CD14-positive monocyte (primary cell): ENCODE data around the gene LBHD2. TPM values are rescaled to one million over a fixed set of nuclear protein-coding genes. Genes with fewer than 3 reads are reported as not detected.
"Not testable (repeated sequence)": the region's sequence is repeated elsewhere in the genome, so short reads cannot be mapped to it uniquely, and the experiment has no call there.

Source experiments
- DNase-seq, 3 donors: peaks; one replicate each; pipeline ENCODE4 v3.0.0-alpha.2; 2011 to 2022
- H2AFZ ChIP-seq: 2 replicates; pipeline ENCODE4 v1.6.0; 2012; ENCODE audit warnings: mild to moderate bottlenecking, low read depth, low read length, inconsistent platforms; ENCODE audit not compliant: insufficient read depth, poor library complexity, severe bottlenecking
- H3K27ac ChIP-seq, 2 donors: 1 replicate in 1 of 2; 2 replicates in 1 of 2; pipeline ENCODE4 v1.5.1; 2012 to 2013; ENCODE audit warnings: low read length in 2 of 2, control low read depth in 1 of 2, inconsistent platforms in 1 of 2, low read depth in 1 of 2, mild to moderate bottlenecking in 1 of 2
- H3K27me3 ChIP-seq, 2 donors: one replicate each; pipeline versions ENCODE4 v1.6.0 to v1.6.1; 2011 to 2013; ENCODE audit warnings: low read length in 2 of 2; ENCODE audit not compliant: control insufficient read depth in 2 of 2, insufficient read depth in 2 of 2
- H3K36me3 ChIP-seq, 2 donors: replicated peaks in 1 of 2; 1 replicate in 1 of 2; 2 replicates in 1 of 2; pipeline versions ENCODE4 v1.5.1 to v1.6.1; 2012 to 2013; ENCODE audit warnings: low read length in 2 of 2, control low read depth in 1 of 2, inconsistent platforms in 1 of 2, mild to moderate bottlenecking in 1 of 2; ENCODE audit not compliant: insufficient read depth in 2 of 2, control insufficient read depth in 1 of 2
- H3K4me1 ChIP-seq, 2 donors: 1 replicate in 1 of 2; 2 replicates in 1 of 2; pipeline versions ENCODE4 v1.5.1 to v1.6.1; 2012 to 2013; ENCODE audit warnings: low read length in 2 of 2, control low read depth in 1 of 2, inconsistent platforms in 1 of 2, mild to moderate bottlenecking in 1 of 2, moderate library complexity in 1 of 2; ENCODE audit not compliant: insufficient read depth in 2 of 2, control insufficient read depth in 1 of 2
- H3K4me2 ChIP-seq: replicated peaks from 2 replicates; pipeline ENCODE3; 2012; ENCODE audit warnings: low read length, moderate library complexity, mild to moderate bottlenecking; ENCODE audit not compliant: poor library complexity, severe bottlenecking; ENCODE audit errors: extremely low read depth
- H3K4me3 ChIP-seq, 3 experiments: fragments of 200-600 bp in 1 of 3; sonication (generic) in 1 of 3; replicated peaks in 1 of 3; 1 replicate in 2 of 3; 2 replicates in 1 of 3; pipeline ENCODE4 v1.5.1; 2011 to 2013; ENCODE audit warnings: low read length in 3 of 3, mild to moderate bottlenecking in 3 of 3, control low read depth in 2 of 3, low read depth in 2 of 3, inconsistent platforms in 1 of 3, moderate library complexity in 1 of 3
- H3K79me2 ChIP-seq: 2 replicates; pipeline ENCODE4 v1.6.0; 2012; ENCODE audit warnings: mild to moderate bottlenecking, control low read depth, inconsistent platforms, low read length, moderate library complexity; ENCODE audit not compliant: insufficient read depth
- H3K9ac ChIP-seq: 2 replicates; pipeline ENCODE4 v1.6.0; 2017; ENCODE audit warnings: low read length, mild to moderate bottlenecking; ENCODE audit not compliant: insufficient read depth, poor library complexity, severe bottlenecking
- H3K9me3 ChIP-seq, 2 donors: replicated peaks in 1 of 2; 1 replicate in 1 of 2; 2 replicates in 1 of 2; pipeline versions ENCODE4 v1.5.1 to v1.6.1; 2012 to 2013; ENCODE audit warnings: low read length in 2 of 2, control low read depth in 1 of 2; ENCODE audit not compliant: control insufficient read depth in 1 of 2, insufficient read depth in 1 of 2
- H4K20me1 ChIP-seq: 2 replicates; pipeline ENCODE4 v1.6.0; 2012; ENCODE audit warnings: mild to moderate bottlenecking, low read length, control low read depth, moderate library complexity; ENCODE audit not compliant: insufficient read depth
- H3K27ac Mint-ChIP-seq, 7 donors: one replicate each; pipeline ENCODE4 v1.8.0; 2020; ENCODE audit warnings: mild to moderate bottlenecking in 7 of 7, mixed read lengths in 7 of 7, moderate library complexity in 6 of 7, inconsistent platforms in 2 of 7
- H3K27me3 Mint-ChIP-seq, 3 donors: one replicate each; pipeline ENCODE4 v1.8.0; 2021 to 2022; ENCODE audit warnings: low read depth in 3 of 3, mild to moderate bottlenecking in 3 of 3, mixed read lengths in 3 of 3, moderate library complexity in 3 of 3, inconsistent platforms in 1 of 3
- H3K36me3 Mint-ChIP-seq, 2 donors: one replicate each; pipeline ENCODE4 v1.8.0; 2020; ENCODE audit warnings: mixed read lengths in 2 of 2, inconsistent platforms in 1 of 2, mild to moderate bottlenecking in 1 of 2
- H3K4me1 Mint-ChIP-seq: one replicate; pipeline ENCODE4 v1.8.0; 2020; ENCODE audit warnings: mild to moderate bottlenecking, mixed read lengths
- H3K4me3 Mint-ChIP-seq, 2 donors: one replicate each; pipeline ENCODE4 v1.8.0; 2020; ENCODE audit warnings: mild to moderate bottlenecking in 2 of 2, mixed read lengths in 2 of 2, moderate library complexity in 1 of 2
- H3K9me3 Mint-ChIP-seq, 7 donors: one replicate each; pipeline ENCODE4 v1.8.0; 2020 to 2022; ENCODE audit warnings: mixed read lengths in 7 of 7, mild to moderate bottlenecking in 6 of 7, moderate library complexity in 6 of 7, inconsistent platforms in 2 of 7
- WGBS: methylation state at CpG from one replicate; pipeline ENCODE4 v1.1.5; 2013; ENCODE audit warnings: missing lambda C conversion rate; ENCODE audit not compliant: insufficient coverage; 5-methylcytosine and 5-hydroxymethylcytosine counted together
- intact Hi-C, 2 donors: fragments of 100-400 bp; cut with micrococcal nuclease; formaldehyde crosslinking; loops; one replicate each; pipeline versions ENCODE4 v1.15.0 to v1.15.1; 2023
- polyA plus RNA-seq, 3 donors: library from polyadenylated mRNA; depleted of rRNA in 1 of 3; unstranded in 2 of 3; stranded (reverse) in 1 of 3; fragments of 300-500 nt in 2 of 3; fragments of >200 nt in 1 of 3; fragmentation: Illumina TruSeq in 2 of 3; gene quantifications; 1 replicate in 2 of 3; 2 replicates in 1 of 3; pipeline ENCODE4 v1.2.3, GENCODE V29; 2012 to 2021
- TF ChIP-seq, protein P1 (sequence below): fragments of 200-600 bp; IDR thresholded peaks from one replicate; pipeline ENCODE4 v1.8.0; 2022; ENCODE audit warnings: antibody characterized with exemption, mild to moderate bottlenecking

The LBHD2 gene
- polyA plus RNA-seq, 3 donors, result not detected

DNA sequence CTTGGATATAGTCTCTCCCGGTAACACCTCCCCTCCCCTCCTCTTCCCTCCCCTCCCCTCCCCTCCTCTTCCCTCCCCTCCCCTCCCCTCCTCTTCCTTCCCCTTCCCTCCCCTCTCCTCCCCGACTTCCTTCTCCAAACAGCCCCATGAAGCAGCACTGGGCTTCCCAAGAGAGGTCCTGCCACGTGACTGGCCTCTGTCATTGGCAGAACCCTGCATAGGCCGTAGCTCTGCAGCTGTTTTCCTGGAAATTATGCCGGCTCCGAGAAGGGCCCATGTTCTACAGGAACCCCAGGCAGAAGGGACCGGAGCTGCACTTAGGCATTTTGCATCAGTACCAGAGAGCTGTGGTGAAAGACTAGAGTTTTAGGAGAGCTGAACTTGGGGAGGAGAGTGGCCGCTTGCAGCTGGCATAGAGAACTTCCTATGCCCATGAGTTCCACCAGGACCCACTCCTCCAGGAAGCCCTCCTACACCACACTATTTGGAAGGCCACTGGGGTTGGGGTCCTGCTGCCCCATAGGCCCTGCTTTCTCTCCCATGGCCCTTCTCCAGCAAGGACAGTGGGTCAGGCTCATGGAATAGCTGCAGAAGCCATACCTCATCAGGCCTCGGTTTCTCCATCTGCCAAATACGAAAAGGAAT is 34.1 kb downstream of the LBHD2 start:
- H3K36me3 Mint-ChIP-seq, result no peaks in the 10 kb centered on the region
- 0% methylated on average over 6 of the region's 10 CpGs for WGBS
- TF ChIP-seq, protein P1, sequence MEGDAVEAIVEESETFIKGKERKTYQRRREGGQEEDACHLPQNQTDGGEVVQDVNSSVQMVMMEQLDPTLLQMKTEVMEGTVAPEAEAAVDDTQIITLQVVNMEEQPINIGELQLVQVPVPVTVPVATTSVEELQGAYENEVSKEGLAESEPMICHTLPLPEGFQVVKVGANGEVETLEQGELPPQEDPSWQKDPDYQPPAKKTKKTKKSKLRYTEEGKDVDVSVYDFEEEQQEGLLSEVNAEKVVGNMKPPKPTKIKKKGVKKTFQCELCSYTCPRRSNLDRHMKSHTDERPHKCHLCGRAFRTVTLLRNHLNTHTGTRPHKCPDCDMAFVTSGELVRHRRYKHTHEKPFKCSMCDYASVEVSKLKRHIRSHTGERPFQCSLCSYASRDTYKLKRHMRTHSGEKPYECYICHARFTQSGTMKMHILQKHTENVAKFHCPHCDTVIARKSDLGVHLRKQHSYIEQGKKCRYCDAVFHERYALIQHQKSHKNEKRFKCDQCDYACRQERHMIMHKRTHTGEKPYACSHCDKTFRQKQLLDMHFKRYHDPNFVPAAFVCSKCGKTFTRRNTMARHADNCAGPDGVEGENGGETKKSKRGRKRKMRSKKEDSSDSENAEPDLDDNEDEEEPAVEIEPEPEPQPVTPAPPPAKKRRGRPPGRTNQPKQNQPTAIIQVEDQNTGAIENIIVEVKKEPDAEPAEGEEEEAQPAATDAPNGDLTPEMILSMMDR, result no peak
- no peaks in the 10 kb centered on the region for H3K9me3 ChIP-seq
- no peaks in the 10 kb centered on the region for H3K9me3 Mint-ChIP-seq
- H3K4me1 Mint-ChIP-seq, result peaks cover 81% of the 10 kb centered on the region
- peak; percentile 54 to 92 (median 75) for DNase-seq
- peaks cover 0 to 2% (median 0%) of the 10 kb centered on the region in 3 donors for H3K27me3 Mint-ChIP-seq
- no peak overlapping the region for H2AFZ ChIP-seq
- no peaks in the 10 kb centered on the region for H3K27me3 ChIP-seq
- H4K20me1 ChIP-seq, result no peaks in the 10 kb centered on the region
- intact Hi-C loops, result loop anchor here in 1 of 2 donors (5.0 kb wide), 1 partner anchor 214 kb away; the partner anchor contains the start of gene EIF5
- H3K4me3 ChIP-seq, result peak overlapping the region in 1 of 3 experiments; percentile 60
- H3K9ac ChIP-seq, result peak overlapping the region; percentile 76
- peak overlapping the region; percentile 66 for H3K4me2 ChIP-seq
- peak overlapping the region; percentile 99 for H3K27ac ChIP-seq
- H3K4me3 Mint-ChIP-seq, result peak overlapping the region; percentile 41 to 77
- H3K4me1 ChIP-seq, result peaks cover 85 to 99% of the 10 kb centered on the region in 2 donors
- H3K27ac Mint-ChIP-seq, result peak overlapping the region; percentile 96 to 99 (median 98)
- H3K79me2 ChIP-seq, result peaks cover 19% of the 10 kb centered on the region
- no peaks in the 10 kb centered on the region for H3K36me3 ChIP-seq

GRCh38 chr14:103118663-103119404 is 34.8 kb downstream of the LBHD2 start:
- H3K9me3 Mint-ChIP-seq, result no peaks in the 10 kb centered on the region
- Histone ChIP-seq H3K4me3 (peak overlapping the region in 1 of 3 experiments; percentile 60), H3K27me3 (no peaks in the 10 kb centered on the region), H3K4me1 (peaks cover 78 to 94% of the 10 kb centered on the region in 2 donors), H2AFZ (no peak overlapping the region), H4K20me1 (peaks cover 6% of the 10 kb centered on the region), H3K79me2 (peaks cover 25% of the 10 kb centered on the region), H3K36me3 (no peaks in the 10 kb centered on the region), H3K9ac (peak overlapping the region; percentile 95), H3K9me3 (no peaks in the 10 kb centered on the region), H3K4me2 (peak overlapping the region; percentile 66), H3K27ac (peak overlapping the region; percentile 99)
- intact Hi-C loops, result loop anchor here in 1 of 2 donors (5.0 kb wide), 1 partner anchor 213 kb away; the partner anchor contains the start of gene EIF5
- peaks cover 0 to under 1% of the 10 kb centered on the region in 2 donors for H3K36me3 Mint-ChIP-seq
- H3K27ac Mint-ChIP-seq, result peak overlapping the region; percentile 96 to 99 (median 98)
- H3K4me1 Mint-ChIP-seq, result peaks cover 74% of the 10 kb centered on the region
- peaks cover 0 to 2% (median 0%) of the 10 kb centered on the region in 3 donors for H3K27me3 Mint-ChIP-seq
- peak; percentile 99 to 100 (median 99) for DNase-seq
- 58% methylated on average over 5 of the region's 9 CpGs for WGBS
- TF ChIP-seq, protein P1, result no peak
- H3K4me3 Mint-ChIP-seq, result peak overlapping the region; percentile 66 to 77

DNA sequence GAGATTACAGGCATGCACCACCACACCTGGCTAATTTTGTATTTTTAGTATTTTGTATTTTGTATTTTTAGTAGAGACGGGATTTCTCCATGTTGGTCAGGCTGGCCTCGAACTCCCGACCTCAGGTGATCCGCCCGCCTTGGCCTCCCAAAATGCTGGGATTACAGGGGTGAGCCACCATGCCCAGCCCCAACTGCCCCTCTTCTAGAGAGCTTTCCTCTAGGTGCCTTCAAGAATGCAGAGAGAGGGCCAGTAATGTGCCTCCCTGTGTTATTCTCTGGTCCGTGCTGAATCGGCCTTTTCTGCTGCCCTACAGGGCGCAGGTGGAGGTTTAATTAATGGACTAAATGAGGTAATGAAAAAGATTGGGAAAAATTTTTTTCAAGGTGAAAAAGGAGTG is 35.5 kb downstream of the LBHD2 start:
- DNase-seq, H3K36me3 Mint-ChIP-seq, H2AFZ ChIP-seq, H3K36me3 ChIP-seq, H3K9me3 Mint-ChIP-seq, H3K27me3 Mint-ChIP-seq, H3K9me3 ChIP-seq, H3K27me3 ChIP-seq: not testable (repeated sequence)
- H3K4me3 ChIP-seq, result peak overlapping the region in 1 of 3 experiments; percentile 95
- peak overlapping the region; percentile 3 for H3K4me2 ChIP-seq
- H3K79me2 ChIP-seq, result peaks cover 32% of the 10 kb centered on the region
- H3K4me1 ChIP-seq, result peaks cover 77 to 94% of the 10 kb centered on the region in 2 donors
- intact Hi-C loops, result loop anchor here in 1 of 2 donors (5.0 kb wide), 1 partner anchor 213 kb away; the partner anchor contains the start of gene EIF5
- Mint-ChIP-seq H3K4me1 (peaks cover 71% of the 10 kb centered on the region), H3K27ac (peak overlapping the region; percentile 96 to 99 (median 98)), H3K4me3 (peak overlapping the region; percentile 46 to 66)
- no CpG with 5 or more reads among the region's 8 CpGs for WGBS
- peaks cover 12% of the 10 kb centered on the region for H4K20me1 ChIP-seq
- peak overlapping the region; percentile 99 for H3K27ac ChIP-seq
- H3K9ac ChIP-seq, result peak overlapping the region; percentile 95
